Fibroblast of pulmonary artery (primary cell): ENCODE results near the gene SAV1.
A peak's percentile ranks its signal among the peaks of the same experiment; 100 is the strongest.

Experiments
- DNase-seq: peaks from one replicate; pipeline ENCODE4 v3.0.0-alpha.2; 2010; ENCODE audit warnings: low read depth
- H3K4me3 ChIP-seq: replicated peaks from 2 replicates; pipeline ENCODE4 v1.5.1; 2011; ENCODE audit warnings: low read depth, mild to moderate bottlenecking, control low read depth, low read length, moderate library complexity
- TF ChIP-seq, protein P1 (sequence below): IDR thresholded peaks from 2 replicates; pipeline ENCODE4 v1.5.1; 2011; ENCODE audit warnings: mild to moderate bottlenecking, control low read depth, low read length, inconsistent platforms; ENCODE audit errors: missing control alignments

Gene SAV1

DNA sequence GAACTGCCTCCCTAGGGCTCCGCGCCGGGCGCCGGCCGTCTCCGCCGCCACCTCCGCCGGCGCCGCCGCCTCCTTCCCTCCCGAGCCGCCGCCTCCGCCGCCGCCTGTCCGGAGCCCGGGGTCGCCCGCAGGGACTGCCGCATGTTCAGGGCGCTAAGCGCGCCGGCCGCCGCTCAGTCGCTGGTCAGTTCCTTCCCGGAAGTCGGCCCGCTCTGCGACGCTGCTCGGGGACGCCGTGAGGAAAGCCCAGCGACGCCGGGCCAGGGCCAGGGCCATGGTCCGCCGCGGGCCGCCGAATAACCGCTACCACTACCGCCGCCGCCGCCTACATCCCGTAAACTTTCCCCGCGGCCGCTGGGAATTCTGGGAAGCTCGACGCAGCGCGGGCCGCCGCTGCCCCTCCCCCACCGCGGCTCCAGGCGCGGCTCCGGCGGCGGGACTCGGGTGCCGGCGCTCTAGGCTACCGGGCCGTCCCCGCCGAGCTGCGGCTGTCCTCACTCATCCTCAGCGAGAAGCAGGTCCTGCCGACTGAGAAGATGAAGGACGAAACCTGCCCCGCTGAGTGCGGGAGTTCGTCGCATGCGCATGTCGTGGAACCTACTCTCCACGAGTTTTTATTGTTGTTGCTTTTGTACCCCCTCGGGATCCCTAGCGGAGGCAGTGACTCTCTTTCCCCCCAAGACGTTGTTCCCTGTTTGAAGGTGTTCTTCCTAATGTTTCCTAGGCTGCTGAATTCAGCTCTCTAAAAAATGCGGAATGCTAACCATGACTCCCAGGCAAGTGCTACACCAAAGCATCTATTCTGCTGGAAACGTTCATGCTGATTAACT lies at the start of gene SAV1:
Gene SAV1, minus strand, starts transcription at position 311 of the 830 bp plus-strand sequence. CDS start 339 bp downstream, outside the sequence.
- DNase-seq, result peak; percentile 85
- TF ChIP-seq, protein P1, sequence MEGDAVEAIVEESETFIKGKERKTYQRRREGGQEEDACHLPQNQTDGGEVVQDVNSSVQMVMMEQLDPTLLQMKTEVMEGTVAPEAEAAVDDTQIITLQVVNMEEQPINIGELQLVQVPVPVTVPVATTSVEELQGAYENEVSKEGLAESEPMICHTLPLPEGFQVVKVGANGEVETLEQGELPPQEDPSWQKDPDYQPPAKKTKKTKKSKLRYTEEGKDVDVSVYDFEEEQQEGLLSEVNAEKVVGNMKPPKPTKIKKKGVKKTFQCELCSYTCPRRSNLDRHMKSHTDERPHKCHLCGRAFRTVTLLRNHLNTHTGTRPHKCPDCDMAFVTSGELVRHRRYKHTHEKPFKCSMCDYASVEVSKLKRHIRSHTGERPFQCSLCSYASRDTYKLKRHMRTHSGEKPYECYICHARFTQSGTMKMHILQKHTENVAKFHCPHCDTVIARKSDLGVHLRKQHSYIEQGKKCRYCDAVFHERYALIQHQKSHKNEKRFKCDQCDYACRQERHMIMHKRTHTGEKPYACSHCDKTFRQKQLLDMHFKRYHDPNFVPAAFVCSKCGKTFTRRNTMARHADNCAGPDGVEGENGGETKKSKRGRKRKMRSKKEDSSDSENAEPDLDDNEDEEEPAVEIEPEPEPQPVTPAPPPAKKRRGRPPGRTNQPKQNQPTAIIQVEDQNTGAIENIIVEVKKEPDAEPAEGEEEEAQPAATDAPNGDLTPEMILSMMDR, result no peak
- peak within 1 kb of the TSS; percentile 86 for H3K4me3 ChIP-seq

DNA sequence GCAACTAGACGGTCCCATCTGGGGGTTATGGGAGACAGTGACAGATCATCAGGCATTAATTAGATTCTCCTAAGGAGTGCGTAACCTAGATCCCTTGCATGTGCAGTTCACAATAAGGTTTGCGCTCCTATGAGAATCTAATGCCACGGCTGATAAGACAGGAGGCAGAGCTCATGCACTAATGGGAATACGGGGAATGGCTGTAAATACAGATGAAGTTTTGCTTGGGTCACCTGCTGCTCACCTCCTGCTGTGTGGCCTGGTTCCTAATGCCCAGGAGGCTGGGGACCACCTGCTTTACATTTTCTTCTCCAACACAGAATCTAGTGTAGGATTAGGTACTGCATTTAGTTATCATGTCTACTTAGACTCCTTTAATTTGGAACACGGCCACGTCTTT lies 49.7 kb upstream of the SAV1 start:
- no peak for DNase-seq
- no peak overlapping the region for H3K4me3 ChIP-seq

DNA sequence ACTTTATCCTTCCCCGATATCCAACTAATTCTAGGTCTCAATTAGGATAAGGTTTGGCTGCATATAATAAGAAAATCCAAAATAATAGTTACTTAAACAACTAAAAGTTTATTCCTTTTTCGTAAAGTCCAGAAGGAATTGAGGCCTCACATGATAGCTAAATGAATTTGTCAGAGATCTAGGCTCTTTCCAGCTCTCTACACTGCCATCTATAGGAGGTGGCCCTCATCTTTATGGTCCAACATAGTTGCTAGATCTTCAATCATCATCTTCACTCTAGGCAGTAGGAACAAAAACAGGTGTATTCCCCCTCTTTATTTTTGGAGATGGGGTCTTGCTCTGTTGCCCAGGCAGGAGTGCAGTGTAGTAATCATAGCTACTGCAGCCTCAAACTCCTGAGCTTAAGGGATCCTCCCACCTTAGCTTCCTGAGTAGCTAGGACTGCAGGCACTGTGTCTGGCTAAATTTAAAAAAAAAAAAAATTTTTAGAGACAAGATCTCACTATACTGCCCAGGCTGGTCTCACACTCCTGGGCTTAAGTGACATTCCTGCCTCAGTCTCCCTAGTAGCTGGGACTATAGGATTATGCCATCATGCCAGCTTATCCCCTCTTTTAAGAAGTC lies 46.5 kb upstream of the SAV1 start:
- TF ChIP-seq, protein P1, result peak; percentile 82
- peak; percentile 64 for DNase-seq
- no peak overlapping the region for H3K4me3 ChIP-seq

More for the DNA sequence above, 49.7 kb upstream of the SAV1 start:
- TF ChIP-seq, protein P1, result no peak

DNA sequence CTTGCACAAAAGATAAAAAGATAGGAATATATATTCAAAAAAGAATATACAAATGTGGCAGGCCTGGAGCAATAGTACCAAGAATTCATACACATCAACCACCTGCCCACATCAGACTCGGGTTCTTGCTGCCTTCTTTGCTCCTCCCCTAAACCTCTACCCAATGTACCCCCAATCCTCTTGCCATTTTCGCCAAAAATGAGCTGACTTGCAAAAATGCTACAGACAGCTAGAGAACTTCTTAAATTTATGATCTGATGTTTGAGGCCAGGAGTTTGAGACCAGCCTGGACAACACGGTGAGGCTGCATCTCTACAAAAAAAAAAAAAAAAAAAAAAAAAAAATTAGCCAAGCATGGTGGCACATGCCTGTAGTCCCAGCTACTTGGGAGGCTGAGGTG lies 42.9 kb upstream of the SAV1 start:
- TF ChIP-seq, protein P1, result no peak
- DNase-seq, result no peak
- no peak overlapping the region for H3K4me3 ChIP-seq

DNA sequence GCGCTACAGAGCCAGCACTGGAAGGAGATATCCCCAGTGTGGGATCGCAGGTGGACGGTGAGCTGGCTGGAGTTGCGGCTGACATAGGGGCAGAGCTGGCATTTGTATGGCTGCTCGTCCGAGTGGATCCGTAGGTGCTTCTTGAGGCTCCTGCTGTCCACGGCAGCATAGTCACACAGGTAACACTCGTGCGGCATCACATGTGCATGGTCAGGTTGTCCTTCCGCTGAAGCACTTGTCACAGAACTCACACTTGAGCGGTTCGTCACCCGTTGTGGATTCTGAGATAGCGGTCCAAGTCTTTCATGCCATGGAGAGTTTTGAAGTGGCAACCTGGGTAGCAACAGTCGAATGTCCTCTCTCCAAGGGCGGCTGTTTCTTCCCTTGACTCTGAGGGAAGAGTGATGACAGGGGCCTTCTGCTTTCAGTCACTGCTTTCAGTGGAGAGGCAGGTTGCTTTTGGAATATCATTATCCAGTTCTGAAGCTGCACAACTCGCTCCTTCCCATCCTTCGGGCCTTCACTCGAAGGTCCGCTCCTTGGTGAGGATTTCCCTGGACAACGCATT lies 37.0 kb upstream of the SAV1 start:
- TF ChIP-seq, protein P1, result no peak
- H3K4me3 ChIP-seq, result no peak overlapping the region
- no peak for DNase-seq

DNA sequence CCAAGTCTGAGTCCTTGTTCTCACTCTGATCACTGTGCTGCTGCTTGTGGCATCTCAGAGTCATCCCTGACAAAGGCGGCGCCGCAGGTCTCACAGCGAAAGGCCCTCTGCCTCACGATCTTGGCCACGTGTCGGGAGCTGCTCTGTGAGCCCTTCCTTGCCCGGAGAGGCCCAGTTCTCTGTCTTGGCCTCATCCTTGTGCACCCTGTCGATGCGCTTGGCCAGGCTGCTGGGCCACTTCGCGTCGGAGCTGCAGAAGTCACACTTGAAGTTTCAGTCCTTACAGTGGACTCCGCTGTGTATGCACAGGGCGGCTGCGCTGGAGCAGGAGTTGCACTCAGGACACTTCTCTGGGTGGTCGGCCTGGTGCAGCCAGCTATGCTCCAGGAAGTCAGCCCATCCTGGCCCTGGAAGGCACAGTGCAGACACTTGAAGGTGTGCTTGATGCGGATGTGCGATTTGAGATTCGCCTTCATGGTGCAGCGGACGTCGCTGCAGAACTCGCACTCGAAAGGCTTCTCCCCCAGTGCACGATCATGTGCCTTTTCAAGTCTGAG lies 36.4 kb upstream of the SAV1 start:
- no peak overlapping the region for H3K4me3 ChIP-seq
- TF ChIP-seq, protein P1, result no peak
- no peak for DNase-seq
